NCI-H2196 treated with DMSO at 0.1 percent for 48 hours (cell line): ENCODE results near the gene KLHL35.

Source experiments
- DNase-seq: peaks from one replicate; lab custom pipeline; 2025; ENCODE audit not compliant: unreplicated experiment; lab: John Stamatoyannopoulos, UW

Gene KLHL35, protein sequence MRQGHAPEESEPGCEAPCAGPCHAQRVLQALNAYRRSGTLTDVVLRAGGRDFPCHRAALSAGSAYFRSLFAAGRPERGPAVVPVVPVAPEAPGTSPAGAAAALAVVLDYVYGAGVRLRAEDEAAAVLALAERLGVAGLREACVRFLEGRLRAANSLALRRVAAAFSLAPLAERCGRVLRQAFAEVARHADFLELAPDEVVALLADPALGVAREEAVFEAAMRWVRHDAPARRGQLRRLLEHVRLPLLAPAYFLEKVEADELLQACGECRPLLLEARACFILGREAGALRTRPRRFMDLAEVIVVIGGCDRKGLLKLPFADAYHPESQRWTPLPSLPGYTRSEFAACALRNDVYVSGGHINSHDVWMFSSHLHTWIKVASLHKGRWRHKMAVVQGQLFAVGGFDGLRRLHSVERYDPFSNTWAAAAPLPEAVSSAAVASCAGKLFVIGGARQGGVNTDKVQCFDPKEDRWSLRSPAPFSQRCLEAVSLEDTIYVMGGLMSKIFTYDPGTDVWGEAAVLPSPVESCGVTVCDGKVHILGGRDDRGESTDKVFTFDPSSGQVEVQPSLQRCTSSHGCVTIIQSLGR

DNA sequence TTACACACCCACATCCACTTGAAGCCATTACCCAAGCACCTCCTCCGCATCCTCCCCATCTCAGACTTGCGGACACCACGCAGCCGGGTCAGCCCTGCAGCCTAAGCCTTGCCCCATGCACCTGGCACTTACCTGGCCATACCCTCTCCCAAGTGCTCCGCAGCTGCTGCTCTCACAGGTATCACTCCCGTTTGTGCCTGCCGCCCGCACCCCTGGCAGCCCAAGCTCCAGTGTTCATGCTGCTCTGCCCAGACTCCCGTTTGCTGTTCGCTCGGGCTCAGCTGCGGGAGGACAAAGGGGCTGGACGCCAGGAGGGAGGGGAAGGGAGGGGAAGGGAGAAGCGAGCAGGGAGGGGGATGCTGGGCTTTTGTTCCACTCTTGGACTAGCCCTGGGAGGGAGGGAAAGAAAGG is at the start of gene KLHL35:
Gene KLHL35 (minus strand): TSS at position 293 of the 411 bp plus-strand sequence. CDS start 2,574 bp downstream, outside the sequence.
- no peak for DNase-seq

GRCh38 chr11:75481922-75482606 is 49.1 kb upstream of the KLHL35 start:
- no peak for DNase-seq

DNA sequence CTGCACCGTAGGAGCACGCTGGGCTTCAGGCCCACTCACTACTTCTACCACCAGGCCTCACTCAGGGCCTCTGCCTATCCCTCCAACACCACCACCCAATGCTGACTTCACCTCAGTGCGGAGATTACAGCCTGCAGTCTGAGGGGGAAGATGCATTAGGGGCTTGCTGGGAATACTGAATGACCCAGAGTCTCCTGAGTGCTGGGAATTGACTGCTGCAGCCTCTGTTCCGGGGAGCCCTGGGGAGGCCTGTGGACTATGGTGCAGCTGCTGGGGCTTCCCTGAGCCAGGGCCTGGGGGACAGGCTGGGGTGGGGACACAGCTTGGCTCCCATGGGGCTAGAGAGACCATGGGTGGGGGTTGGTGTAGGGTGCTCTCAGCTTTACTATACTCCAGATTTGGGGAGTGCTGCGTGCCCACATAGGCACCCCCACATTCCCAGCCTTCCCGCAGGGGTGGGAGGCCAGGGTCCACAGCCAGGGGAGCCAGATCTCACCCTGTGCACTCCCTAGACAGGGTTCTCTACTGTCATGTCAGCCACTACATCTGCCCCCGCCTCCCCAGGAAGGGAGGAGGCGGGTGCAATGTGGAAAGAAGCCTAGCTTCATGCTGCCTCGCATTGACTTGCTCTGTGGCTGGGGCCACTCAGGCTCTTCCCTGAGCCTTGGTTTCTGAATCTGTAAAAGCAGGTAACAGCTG is 48.4 kb upstream of the KLHL35 start:
- no peak for DNase-seq

DNA sequence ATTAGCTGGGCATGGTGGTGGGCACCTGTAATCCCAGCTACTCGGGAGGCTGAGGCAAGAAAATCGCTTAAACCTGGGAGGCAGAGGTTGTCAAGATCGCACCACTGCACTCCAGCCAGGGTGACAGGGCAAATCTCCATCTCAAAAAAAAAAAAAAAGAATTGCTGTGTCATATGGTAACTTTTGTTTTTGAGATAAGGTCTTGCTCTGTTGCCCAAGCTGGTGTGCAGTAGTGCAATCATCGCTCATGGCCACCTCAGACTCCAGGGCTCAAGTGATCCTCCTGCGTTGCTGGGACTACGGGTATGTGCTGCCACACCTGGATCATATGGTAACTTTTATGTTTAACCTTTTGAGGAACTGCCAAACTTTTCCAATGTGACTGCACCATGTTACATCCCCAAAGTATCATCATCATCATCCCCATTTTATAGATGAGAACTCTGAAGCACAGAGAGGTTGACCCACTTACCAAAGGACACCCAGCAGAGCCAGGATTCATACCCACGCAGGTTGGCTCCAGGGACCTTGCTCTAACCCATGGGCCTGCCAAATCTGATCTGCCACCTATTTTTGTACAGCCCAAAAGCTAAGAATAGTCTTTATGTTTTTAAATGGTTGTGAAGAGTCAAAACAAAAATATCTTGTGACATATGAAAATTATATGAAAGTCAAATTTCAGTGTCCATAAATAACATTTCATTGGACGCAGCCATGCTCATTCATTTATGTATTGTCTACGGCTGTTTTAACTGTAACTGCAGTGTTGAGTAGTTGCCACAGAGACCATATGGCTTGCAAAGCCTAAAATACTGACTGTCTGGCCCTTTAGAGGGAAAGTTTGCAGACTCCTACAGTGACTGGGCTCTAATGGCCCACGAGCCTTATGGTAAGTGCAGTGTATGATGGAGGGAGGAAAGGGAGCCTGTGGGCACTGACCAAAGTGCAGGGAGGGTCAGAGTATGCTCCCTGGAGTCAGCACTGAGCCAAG is 47.5 kb upstream of the KLHL35 start:
- no peak for DNase-seq

DNA sequence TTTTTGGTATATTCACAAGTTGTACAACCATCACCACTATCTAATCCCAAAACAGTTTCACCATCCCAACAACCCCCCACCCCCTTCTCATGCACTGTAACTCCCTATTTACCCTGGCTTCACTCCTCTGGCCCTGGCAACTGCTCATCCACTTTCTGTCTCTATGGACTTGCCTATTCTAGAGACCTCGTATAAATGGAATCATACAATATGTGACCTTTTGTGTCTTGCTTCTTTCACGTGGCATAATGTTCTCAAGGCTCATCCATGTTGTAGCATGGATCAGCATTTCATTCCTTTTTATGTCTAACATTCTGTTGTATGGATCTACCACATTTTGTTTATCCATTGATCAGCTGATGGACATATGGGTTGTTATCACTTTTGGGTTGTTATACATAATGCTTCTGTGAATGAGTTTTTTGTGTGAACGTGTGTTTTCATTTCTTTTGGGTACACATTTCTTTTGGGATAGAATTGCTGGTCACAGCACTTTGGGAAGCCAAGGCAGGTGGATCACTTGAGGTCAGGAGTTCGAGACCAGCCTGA is 46.7 kb upstream of the KLHL35 start:
- DNase-seq, result no peak

- DNase-seq, result no peak
Observed at GRCh38 chr11:75478783-75479596, 46.0 kb upstream of the KLHL35 start.

DNA sequence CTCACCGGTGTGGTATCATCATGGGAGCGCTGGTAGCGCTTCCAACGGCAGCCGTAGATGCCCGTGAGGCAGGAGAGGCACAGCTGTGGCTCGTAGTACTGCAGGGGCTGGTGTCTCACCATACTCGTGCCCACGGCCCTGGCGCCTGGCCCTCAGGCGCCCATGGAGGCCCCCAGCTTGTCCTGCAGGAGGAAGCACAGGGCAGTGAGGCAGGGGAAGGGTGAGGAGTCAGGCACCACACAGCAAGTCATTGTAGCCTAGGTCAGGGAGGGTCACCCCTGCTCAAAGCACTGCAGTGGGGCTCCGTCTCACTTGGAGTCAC is 44.6 kb upstream of the KLHL35 start:
- DNase-seq, result no peak

DNA sequence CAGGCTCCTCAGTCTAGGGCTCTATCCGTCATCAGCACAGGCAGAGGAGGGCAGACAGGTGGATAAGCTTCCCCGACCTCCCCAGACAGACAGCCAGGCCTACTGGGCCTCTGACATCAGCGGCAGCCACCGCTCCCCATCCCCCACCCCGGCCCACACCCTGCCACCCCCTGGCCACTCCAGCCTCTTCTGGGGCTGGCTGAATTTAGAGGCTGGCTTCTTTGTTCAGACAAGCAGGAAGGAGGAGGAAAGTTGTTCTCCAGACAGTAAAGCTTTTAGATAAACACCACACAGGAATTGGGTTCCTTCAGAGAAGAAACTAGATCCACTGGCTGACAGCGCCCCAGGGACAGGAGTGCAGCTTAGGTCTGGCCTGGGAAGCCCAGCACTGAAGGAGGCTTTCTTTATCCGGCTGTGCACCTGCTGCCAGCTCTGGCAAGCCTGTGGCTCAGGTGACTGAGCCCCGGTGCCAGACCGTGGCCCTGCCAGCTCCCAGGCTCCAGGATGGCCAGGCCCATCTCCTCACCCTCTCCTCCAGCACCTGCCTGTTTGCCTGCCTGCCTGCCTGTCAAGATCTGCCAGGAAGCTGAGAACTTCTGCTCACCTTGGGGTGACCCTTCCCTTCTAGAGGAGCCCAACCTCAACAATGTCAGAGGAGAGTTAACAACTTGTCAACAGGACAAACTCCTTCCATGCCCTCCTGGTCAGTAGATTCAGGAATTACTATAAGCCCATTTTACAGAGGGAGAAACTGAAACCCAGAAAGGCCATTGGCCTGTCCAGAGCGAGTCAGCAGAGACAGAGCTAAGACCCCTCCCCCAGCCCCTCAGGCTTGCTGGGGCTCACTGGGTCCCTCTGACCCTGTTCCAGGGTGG is 44.0 kb upstream of the KLHL35 start:
- DNase-seq, result peak; percentile 93

DNA sequence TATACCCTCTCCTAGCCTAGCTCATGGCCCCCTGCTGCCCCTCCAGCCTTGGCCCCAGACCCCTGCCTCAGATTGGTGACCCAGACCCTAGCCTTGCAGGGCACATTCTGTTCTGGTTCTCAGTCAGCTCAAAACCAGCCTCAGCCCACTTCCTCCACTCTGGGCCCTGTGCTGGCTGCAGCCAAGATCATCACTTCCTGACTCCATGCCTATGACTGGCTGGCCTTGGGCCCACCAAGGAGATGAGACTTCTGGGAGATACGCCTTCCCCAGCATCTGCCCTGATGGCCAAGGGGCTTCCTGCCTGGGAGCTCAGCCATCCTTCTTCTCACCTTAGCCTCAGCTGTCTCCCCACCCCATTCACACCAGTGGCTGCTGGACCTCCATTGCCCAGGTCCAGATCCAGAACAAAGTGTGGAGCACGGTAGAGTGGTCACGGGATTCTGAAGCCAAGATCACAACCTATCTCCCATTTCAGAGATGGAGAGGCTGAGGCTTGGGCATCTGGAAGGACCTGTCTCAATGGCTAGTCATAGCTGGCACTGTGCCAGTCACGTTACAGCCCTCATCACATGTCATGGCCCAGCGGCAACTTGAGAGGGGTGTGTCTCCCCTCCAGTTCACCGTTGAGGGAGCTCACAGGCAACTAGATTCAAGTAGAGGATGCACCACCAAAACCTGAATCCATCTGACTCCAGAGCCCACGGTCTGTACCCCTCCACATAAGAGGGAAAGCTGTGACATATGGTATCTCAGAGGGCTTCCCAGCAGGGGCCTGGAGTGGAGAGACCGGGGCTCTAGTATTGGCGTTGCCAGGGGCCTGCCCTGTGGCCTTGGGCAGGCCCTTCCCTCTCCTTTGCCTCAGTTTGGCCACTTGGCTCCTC is 43.0 kb upstream of the KLHL35 start:
- no peak for DNase-seq

DNA sequence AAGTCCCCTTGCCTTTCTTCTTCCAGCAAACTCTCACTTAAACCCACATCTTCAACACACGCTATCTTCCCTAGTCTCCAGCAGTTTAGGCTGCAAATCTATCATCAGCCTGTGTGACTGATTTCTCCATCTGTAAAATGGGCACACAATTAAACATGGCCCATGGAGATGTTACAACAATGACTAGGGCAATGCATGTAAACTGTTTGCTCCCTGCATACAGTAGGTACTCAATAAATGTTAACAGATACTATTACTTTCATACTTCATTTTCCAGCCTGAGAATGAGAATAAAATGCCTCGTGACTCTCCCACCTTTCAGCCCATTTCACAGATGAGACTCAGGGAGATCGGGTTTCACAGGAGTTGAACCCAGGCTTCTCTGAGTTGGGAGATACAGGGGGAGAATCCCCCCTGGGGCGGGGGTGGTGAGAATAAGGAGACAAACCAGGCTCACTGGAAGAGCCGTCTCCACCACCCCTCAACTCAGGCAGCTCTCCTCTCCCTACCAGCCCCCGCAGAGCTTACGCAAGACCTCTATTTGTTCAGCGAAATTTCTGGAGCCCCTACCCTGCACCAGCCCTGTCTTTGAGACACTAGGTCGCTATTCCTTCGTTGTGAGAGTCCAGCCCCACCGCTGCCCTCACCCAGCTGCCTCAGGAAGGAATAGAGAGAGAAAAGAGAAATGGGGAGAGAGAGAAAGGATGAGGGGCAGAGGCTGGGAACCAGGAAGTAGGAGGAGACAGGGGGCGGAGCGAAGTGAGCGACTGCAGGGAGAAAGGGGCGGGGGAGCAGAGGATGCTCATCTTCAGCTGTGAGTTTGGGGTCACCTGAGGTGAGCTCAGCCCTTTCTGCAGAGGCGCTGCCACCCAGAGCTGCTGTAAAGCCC is 42.1 kb upstream of the KLHL35 start:
- peak; percentile 40 for DNase-seq

GRCh38 chr11:75474240-75474639 is 41.2 kb upstream of the KLHL35 start:
- no peak for DNase-seq

GRCh38 chr11:75473684-75474083 is 40.7 kb upstream of the KLHL35 start:
- DNase-seq, result no peak

DNA sequence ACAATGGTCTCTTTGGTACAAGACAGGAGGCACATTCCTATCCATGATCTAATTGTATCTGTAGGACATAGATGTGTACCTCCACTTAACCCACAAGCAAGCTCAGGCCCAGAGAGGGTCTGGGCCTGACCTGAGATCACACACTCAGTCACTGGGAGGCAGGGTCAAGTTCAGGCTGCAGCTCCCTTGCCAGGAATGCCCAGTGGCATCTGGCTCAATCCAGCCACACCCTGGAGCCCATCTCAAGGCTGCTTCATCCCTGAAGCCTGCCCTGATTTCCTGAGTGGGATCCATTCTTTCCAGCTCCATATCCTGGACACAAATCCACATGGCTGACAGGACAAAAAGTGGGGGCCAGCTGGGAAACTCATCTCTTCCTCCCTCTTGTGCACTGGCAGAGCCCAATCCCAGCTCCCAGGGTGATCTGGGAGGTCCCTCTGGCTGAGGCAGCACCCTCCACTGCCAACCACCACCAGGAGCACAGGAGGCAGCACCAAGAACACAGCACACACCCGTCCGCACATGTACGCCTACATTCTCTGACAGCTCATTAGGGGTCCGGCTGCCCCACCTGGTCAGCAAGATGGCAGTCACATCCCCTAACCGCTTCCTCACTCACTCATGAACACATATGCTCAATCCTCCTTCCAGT is 39.2 kb upstream of the KLHL35 start:
- DNase-seq, result no peak

- no peak for DNase-seq
Observed at GRCh38 chr11:75471176-75471973, 38.4 kb upstream of the KLHL35 start.

GRCh38 chr11:75470476-75471080 is 37.6 kb upstream of the KLHL35 start:
- DNase-seq, result no peak
